Caco-2 (cell line): ENCODE results near the gene LMNB1. TPM values are rescaled to one million over a fixed set of nuclear protein-coding genes. Genes with fewer than 3 reads are reported as not detected.

ENCODE experiments used
- BruUV-seq: library from RNA; stranded (reverse); fragments of 400-500 nt; replicated peaks from 2 replicates; lab custom pipeline; 2021; lab: Mats Ljungman, UMichigan
- CTCF ChIA-PET: fragments of 300-600 bp; sonication (Branson Sonifier 250); formaldehyde crosslinking; loops from one replicate; lab custom pipeline; 2022; ENCODE audit warnings: antibody characterized with exemption; lab: Charles Lee
- POLR2A ChIA-PET: fragments of 300-600 bp; sonication (Branson Sonifier 250); formaldehyde crosslinking; loops from one replicate; lab custom pipeline; 2022; ENCODE audit warnings: antibody characterized with exemption; lab: Charles Lee
- DNase-seq, 2 experiments: peaks; one replicate each; pipeline versions ENCODE4 v3.0.0 to v3.0.0-alpha.2; 2020 to 2022
- H3K27me3 ChIP-seq: replicated peaks from 2 replicates; pipeline ENCODE4 v1.6.0; 2011; ENCODE audit warnings: low read length; ENCODE audit not compliant: control insufficient read depth, insufficient read depth
- H3K36me3 ChIP-seq: 2 replicates; pipeline ENCODE4 v1.5.1; 2011; ENCODE audit warnings: low read length; ENCODE audit not compliant: control insufficient read depth, insufficient read depth
- H3K4me1 ChIP-seq: fragments of 250-450 bp; sonication (Bioruptor Pico); 2 replicates; pipeline ENCODE4 v1.5.1; 2020; ENCODE audit warnings: mild to moderate bottlenecking
- H3K4me3 ChIP-seq: 2 replicates; pipeline ENCODE4 v1.5.1; 2011; ENCODE audit warnings: low read depth, mild to moderate bottlenecking, control low read depth, low read length
- H3K9me3 ChIP-seq: fragments of 250-450 bp; sonication (Bioruptor Pico); 2 replicates; pipeline ENCODE4 v1.5.1; 2020; ENCODE audit warnings: mild to moderate bottlenecking, moderate library complexity
- H3K27ac Mint-ChIP-seq: one replicate; pipeline ENCODE4 v1.8.0; 2022; ENCODE audit warnings: mixed read lengths; ENCODE audit not compliant: unreplicated experiment
- H3K27me3 Mint-ChIP-seq: one replicate; pipeline ENCODE4 v1.8.0; 2022; ENCODE audit warnings: mixed read lengths; ENCODE audit not compliant: insufficient read depth, unreplicated experiment
- H3K36me3 Mint-ChIP-seq: one replicate; pipeline ENCODE4 v1.8.0; 2022; ENCODE audit warnings: mild to moderate bottlenecking, mixed read lengths; ENCODE audit not compliant: insufficient read depth, unreplicated experiment
- H3K4me1 Mint-ChIP-seq: one replicate; pipeline ENCODE4 v1.8.0; 2022; ENCODE audit warnings: low read depth, mixed read lengths; ENCODE audit not compliant: unreplicated experiment
- H3K4me3 Mint-ChIP-seq: one replicate; pipeline ENCODE4 v1.8.0; 2022; ENCODE audit warnings: mild to moderate bottlenecking, moderate library complexity, mixed read lengths; ENCODE audit not compliant: unreplicated experiment
- H3K9me3 Mint-ChIP-seq: one replicate; pipeline ENCODE4 v1.8.0; 2022; ENCODE audit warnings: mixed read lengths; ENCODE audit not compliant: unreplicated experiment
- CTCF ChIP-seq, 2 experiments: fragments of 200-600 bp in 1 of 2; IDR thresholded peaks; 1 replicate in 1 of 2; 2 replicates in 1 of 2; pipeline versions ENCODE4 v1.5.1 to v1.8.0; 2011 to 2022; ENCODE audit warnings: antibody characterized with exemption in 1 of 2, control low read depth in 1 of 2, inconsistent platforms in 1 of 2, low read depth in 1 of 2, low read length in 1 of 2, mild to moderate bottlenecking in 1 of 2, moderate library complexity in 1 of 2; ENCODE audit not compliant: insufficient read depth in 1 of 2, severe bottlenecking in 1 of 2, unreplicated experiment in 1 of 2
- intact Hi-C: fragments of 100-400 bp; cut with micrococcal nuclease; formaldehyde crosslinking; loops from one replicate; pipeline ENCODE4 v1.10.0; 2022; ENCODE audit not compliant: unreplicated experiment
- total RNA-seq: library from RNA; stranded (reverse); gene quantifications from 2 replicates; pipeline ENCODE4 v1.2.3, GENCODE V29; 2022

The LMNB1 gene
- total RNA-seq, 1 experiment from 2014 or later = 152 TPM

- H3K4me1 ChIP-seq = no peaks in the 10 kb centered on the region
- no peak for TF ChIP-seq CTCF (IDR thresholded peaks at IDR 0.05; ENCODE audit: insufficient read depth in 1 of 2, low read depth in 1 of 2, low read length in 1 of 2, severe bottlenecking in 1 of 2, unreplicated experiment in 1 of 2)
- Mint-ChIP-seq H3K4me3 (no peak overlapping the region), H3K9me3 (no peaks in the 10 kb centered on the region), H3K36me3 (peaks cover 83% of the 10 kb centered on the region), H3K4me1 (no peaks in the 10 kb centered on the region), H3K27ac (no peak overlapping the region), H3K27me3 (no peaks in the 10 kb centered on the region)
- peaks cover 2% of the 10 kb centered on the region; the same call in 1 of the 2 replicates for H3K36me3 ChIP-seq
- BruUV-seq = no TSS peak
- no peaks in the 10 kb centered on the region for H3K9me3 ChIP-seq
- no peaks in the 10 kb centered on the region for H3K27me3 ChIP-seq
- POLR2A ChIA-PET = no interaction called here
- H3K4me3 ChIP-seq = no peak overlapping the region
- intact Hi-C loops = loop anchor here (10.0 kb wide), 1 partner anchor 665 kb away; no protein-coding TSS in a partner anchor
- CTCF ChIA-PET = no interaction called here
- no peak for DNase-seq
Measured at GRCh38 chr5:126830061-126830460, 53.1 kb downstream of the LMNB1 start.

GRCh38 chr5:126831156-126831555 lies 54.2 kb downstream of the LMNB1 start:
- ChIA-PET POLR2A (no interaction called here), CTCF (no interaction called here)
- no peak for TF ChIP-seq CTCF (IDR thresholded peaks at IDR 0.05; ENCODE audit: insufficient read depth in 1 of 2, low read depth in 1 of 2, low read length in 1 of 2, severe bottlenecking in 1 of 2, unreplicated experiment in 1 of 2)
- no TSS peak for BruUV-seq
- no peaks in the 10 kb centered on the region for H3K4me1 Mint-ChIP-seq
- no peaks in the 10 kb centered on the region for H3K4me1 ChIP-seq
- H3K4me3 Mint-ChIP-seq = no peak overlapping the region
- no peaks in the 10 kb centered on the region for H3K9me3 Mint-ChIP-seq
- no peak overlapping the region for H3K4me3 ChIP-seq
- DNase-seq = no peak
- peaks cover 83% of the 10 kb centered on the region for H3K36me3 Mint-ChIP-seq
- no peaks in the 10 kb centered on the region for H3K9me3 ChIP-seq
- H3K27me3 ChIP-seq = no peaks in the 10 kb centered on the region
- no peak overlapping the region for H3K27ac Mint-ChIP-seq
- no peaks in the 10 kb centered on the region for H3K27me3 Mint-ChIP-seq
- intact Hi-C loops = loop anchor here (10.0 kb wide), 1 partner anchor 664 kb away; no protein-coding TSS in a partner anchor
- peaks cover 2% of the 10 kb centered on the region; the same call in 1 of the 2 replicates for H3K36me3 ChIP-seq

GRCh38 chr5:126836778-126837177 lies 59.8 kb downstream of the LMNB1 start:
- CTCF ChIA-PET = no interaction called here

More at GRCh38 chr5:126836778-126837177, 59.8 kb downstream of the LMNB1 start:
- H3K4me1 ChIP-seq = no peaks in the 10 kb centered on the region
- Mint-ChIP-seq H3K36me3 (peaks cover 77% of the 10 kb centered on the region), H3K27me3 (no peaks in the 10 kb centered on the region), H3K9me3 (no peaks in the 10 kb centered on the region), H3K4me1 (no peaks in the 10 kb centered on the region), H3K4me3 (no peak overlapping the region), H3K27ac (no peak overlapping the region)
- POLR2A ChIA-PET = no interaction called here
- DNase-seq = no peak
- no peaks in the 10 kb centered on the region for H3K9me3 ChIP-seq
- no TSS peak for BruUV-seq
- no peaks in the 10 kb centered on the region for H3K27me3 ChIP-seq
- intact Hi-C loops = loop anchor here (10.0 kb wide), 1 partner anchor 658 kb away; no protein-coding TSS in a partner anchor
- H3K4me3 ChIP-seq = no peak overlapping the region
- no peaks in the 10 kb centered on the region for H3K36me3 ChIP-seq
- no peak for TF ChIP-seq CTCF (IDR thresholded peaks at IDR 0.05; ENCODE audit: insufficient read depth in 1 of 2, low read depth in 1 of 2, low read length in 1 of 2, severe bottlenecking in 1 of 2, unreplicated experiment in 1 of 2)
